ENCODE measurements around the gene KPNA3.

GRCh38 chr13:49774376-49775005 lies 18.0 kb downstream of the KPNA3 start:
- TF ChIP-seq CTCF (IDR thresholded peaks at IDR 0.05; ENCODE audit: low read depth, low read length, poor library complexity, severe bottlenecking) (no peak), EZH2phosphoT487 (IDR thresholded peaks at IDR 0.05; ENCODE audit: borderline replicate concordance, low read length) (no peak)
